ENCODE results near the gene RHOBTB3.
"Not testable (repeated sequence)": the region's sequence is repeated elsewhere in the genome, so short reads cannot be mapped to it uniquely, and the experiment has no call there.

RHOBTB3 gene, protein sequence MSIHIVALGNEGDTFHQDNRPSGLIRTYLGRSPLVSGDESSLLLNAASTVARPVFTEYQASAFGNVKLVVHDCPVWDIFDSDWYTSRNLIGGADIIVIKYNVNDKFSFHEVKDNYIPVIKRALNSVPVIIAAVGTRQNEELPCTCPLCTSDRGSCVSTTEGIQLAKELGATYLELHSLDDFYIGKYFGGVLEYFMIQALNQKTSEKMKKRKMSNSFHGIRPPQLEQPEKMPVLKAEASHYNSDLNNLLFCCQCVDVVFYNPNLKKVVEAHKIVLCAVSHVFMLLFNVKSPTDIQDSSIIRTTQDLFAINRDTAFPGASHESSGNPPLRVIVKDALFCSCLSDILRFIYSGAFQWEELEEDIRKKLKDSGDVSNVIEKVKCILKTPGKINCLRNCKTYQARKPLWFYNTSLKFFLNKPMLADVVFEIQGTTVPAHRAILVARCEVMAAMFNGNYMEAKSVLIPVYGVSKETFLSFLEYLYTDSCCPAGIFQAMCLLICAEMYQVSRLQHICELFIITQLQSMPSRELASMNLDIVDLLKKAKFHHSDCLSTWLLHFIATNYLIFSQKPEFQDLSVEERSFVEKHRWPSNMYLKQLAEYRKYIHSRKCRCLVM

GRCh38 chr5:95730730-95731570 is at the start of gene RHOBTB3:
Gene RHOBTB3 (plus strand): TSS chr5:95731336. CDS start chr5:95731683, 347 bp downstream.
- no peak for FAIRE-seq

- FAIRE-seq = no peak
Measured at GRCh38 chr5:95682891-95683290, 48.2 kb upstream of the RHOBTB3 start, which contains the start of gene SPATA9. Gene SPATA9 (minus strand): TSS chr5:95682991. CDS start chr5:95682854, 137 bp downstream.

DNA sequence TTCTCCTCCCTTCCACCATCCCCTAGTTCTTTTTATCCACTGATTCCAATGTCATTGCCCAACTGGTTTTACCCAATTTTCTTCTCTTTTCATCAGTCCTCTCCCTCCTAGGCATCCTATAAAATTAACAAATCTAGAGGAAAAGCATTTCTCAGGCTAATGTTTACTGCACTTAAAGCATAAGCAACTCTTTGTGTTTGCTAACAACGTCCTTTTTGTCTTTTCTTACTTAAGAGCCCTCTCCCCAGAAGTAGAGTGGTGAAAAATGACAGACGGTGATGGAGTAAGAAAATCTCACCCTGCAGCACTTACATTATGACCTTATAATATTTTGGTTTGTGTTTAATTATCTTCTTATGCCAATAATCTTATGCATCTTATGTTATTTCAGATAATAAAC is 46.8 kb upstream of the RHOBTB3 start:
- FAIRE-seq = no peak

DNA sequence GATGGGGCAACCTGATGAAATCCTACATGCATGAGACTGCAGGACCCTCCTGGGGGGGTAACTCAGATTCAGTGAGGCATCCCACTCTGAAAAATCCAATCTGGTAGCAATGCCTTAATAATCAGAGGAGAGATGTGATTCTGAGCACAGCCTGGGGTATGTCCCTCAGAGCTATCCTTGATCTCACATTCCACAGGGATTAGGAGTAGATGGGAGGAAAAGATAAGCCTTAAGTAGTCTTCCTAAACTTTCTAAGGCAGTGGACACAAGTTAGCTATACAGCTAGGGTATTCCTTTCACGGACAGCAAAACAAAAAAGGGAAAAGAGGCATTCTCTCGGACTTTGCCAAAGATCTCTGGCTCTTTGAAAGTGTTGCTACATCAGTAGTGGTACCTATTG is 44.5 kb upstream of the RHOBTB3 start:
- no peak for FAIRE-seq

DNA sequence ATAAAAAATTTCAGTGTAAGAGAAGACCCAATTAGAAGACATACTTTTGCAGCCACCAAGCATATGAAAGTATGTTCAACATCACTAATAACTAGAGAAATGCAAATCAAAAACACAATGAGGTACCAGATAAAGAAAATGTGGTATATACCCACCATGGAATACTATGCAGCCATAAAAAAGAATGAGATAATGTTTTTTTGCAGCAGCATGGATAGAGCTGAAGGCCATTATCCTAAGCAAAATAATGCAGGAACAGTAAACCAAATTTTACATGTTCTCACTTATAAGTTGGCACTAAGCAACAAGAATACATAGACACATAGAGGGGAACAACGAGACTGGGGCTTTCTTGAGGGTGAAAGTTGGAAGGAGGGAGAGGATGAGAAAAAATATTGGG is 41.5 kb upstream of the RHOBTB3 start:
- FAIRE-seq = no peak

DNA sequence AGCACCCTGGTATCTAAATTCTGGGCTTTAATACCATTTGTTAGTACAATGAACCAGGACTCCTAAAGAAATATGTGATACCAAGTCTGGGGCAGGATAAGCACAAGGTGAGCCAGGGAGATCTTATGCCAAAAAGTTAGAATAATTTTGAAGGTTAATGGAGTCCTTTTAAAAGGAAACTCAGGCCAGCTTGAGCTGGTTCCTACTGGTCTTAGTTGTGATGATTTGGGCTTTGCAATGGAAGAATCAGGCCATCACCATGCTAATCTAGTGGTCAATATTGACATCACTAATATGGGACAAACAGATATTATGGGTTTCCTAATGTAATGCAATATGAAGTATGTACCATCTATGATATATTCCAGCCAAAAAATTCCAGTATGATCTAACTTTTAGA is 40.8 kb upstream of the RHOBTB3 start:
- FAIRE-seq = no peak

- FAIRE-seq = no peak
Measured at GRCh38 chr5:95697781-95698681, 33.1 kb upstream of the RHOBTB3 start.

DNA sequence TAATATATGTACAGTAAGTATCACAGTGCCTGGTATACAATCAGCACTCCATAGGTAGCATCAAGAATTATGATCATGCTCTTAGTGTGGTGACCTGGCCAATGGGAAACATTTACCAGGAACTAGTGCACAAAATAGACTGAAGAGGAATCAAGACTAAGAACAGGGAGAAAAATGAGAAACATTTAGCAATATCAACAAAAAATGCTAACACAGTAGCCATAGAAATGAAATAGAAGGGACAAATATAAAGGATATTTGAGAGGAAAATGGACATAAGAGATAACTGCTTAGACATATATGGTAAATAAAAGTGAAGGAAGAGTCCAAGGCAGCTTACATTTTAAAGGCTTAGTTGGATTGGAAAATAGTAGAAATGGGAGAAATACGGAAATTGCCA is 31.8 kb upstream of the RHOBTB3 start:
- no peak for FAIRE-seq

- no peak for FAIRE-seq
Measured at GRCh38 chr5:95701074-95701473, 30.1 kb upstream of the RHOBTB3 start.

DNA sequence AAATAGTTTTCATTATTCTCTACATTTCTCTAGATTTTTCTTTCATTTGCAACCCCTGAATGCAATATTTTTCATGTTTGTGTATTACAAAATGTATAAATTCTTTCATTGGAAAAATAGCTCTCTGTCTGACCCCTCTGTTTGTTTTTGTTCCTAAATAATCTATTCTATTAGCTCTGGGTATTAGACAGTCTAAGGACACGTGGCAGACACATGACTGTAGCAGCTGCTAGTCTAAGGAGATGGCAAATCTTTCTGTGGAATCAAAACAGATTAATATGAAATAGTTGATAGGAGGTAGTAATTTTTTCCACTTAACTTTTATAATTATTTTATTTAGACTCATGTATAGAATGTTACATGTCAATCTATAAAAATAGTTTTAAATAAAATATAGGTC is 27.0 kb upstream of the RHOBTB3 start:
- FAIRE-seq = no peak

GRCh38 chr5:95706196-95706595 is 24.9 kb upstream of the RHOBTB3 start:
- not testable (repeated sequence) for FAIRE-seq

GRCh38 chr5:95707055-95707454 is 24.1 kb upstream of the RHOBTB3 start:
- no peak for FAIRE-seq

DNA sequence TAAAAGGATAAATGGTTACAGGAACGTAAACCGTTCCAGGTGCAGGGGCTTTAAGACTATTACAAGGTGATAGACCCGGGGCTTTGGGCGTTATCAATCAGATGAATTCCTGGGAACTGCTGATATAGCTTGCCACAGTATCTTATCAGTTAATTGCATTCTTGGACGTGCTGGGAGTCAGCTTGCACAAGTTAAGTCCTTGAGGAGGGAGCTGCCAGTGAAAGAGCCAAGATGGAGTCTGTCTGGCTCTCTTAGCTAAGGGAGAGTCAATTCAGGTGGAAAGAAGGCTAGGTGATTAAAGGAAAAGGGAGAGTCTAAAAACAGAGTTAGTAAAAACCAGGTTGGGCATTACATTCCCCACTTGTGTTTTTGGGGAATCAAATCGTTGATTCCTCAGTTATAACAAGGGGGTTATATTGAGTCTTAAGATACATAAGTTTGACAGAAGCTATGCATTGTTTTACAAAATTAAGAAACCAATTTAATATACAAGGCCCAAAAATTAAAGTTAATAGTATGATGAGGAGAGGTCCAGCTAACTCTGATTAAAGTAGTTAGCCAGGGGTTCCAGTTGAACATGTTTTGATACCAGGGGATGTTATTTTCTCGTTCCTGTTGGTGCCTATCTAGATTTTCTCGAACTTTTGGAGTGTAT is 23.5 kb upstream of the RHOBTB3 start:
- not testable (repeated sequence) for FAIRE-seq

DNA sequence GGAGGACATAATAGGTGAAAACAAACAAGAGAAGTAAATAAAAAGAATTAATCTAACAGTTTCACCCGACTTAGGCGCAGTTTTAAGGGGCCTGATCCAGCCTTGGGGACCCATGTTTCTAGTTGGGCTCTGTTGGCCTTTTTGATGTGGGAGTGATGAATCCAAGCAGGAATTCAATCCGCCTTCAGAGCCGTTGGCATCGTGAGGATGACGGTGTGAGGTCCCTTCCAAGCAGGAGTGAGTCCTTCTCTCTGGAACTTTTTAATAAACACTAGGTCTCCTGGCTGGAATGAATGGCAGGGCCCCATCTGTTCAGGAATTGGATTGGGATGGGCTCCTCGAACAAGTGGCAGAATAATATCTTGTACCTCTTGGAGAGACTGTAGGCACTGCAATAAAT is 22.3 kb upstream of the RHOBTB3 start:
- no peak for FAIRE-seq

- no peak for FAIRE-seq
Measured at GRCh38 chr5:95709967-95710650, 21.0 kb upstream of the RHOBTB3 start.

- FAIRE-seq = not testable (repeated sequence)
Measured at GRCh38 chr5:95710651-95711500, 20.3 kb upstream of the RHOBTB3 start.

- FAIRE-seq = no peak
Measured at GRCh38 chr5:95711501-95712346, 19.4 kb upstream of the RHOBTB3 start.

DNA sequence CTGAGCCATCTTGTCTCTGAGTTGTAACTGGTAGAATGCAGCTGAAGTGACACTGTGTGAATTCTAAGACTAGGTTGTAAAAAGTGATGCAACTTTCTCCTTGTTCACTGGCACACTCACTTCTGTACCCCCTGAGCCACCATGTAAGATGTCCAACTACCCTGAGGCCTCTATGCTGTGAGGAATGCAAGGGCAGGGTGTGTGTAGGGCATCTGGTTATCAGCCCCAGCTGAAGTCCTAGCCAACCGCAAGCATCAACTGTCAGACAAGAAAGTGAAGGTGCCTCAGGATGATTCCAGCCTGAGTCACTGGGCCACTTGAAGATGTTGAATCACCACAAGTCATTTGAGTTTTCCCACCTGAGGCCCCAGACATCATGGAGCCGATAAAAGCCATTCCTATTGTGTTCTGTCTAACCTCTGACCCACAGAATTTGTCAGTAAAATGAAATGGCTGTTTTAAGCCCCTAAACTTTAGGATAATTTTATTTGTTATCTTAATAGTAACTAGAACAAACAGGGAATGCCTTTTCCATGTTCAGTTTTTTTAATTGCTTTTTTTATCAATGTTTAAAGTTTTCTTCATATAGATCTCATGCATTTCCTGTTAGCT is 18.7 kb upstream of the RHOBTB3 start:
- no peak for FAIRE-seq

DNA sequence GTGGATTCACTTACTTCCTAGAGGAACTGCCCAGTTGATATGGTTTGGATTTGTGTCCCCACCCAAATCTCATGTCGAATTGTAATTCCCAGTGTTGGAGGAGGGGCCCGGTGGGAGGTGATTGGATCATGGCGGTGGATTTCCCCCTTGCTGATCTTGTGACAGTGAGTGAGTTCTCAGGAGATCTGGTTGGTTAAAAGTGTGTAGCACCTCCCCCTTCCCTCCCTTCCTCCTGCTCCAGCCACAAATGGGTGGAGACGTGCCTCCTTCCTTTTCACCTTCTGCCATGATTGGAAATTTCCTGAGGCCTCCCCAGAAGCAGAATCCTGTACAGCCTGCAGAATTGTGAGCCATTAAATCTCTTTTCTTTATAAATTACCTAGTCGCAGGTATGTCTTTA is 17.9 kb upstream of the RHOBTB3 start:
- not testable (repeated sequence) for FAIRE-seq

Data from endometrium (tissue), 2 donors.